A172 (cell line): ENCODE results near the gene PYY. TPM values are rescaled to one million over a fixed set of nuclear protein-coding genes. Genes with fewer than 3 reads are reported as not detected.
A peak's percentile ranks its signal among the peaks of the same experiment; 100 is the strongest.
"Not testable (repeated sequence)": the region's sequence is repeated elsewhere in the genome, so short reads cannot be mapped to it uniquely, and the experiment has no call there.

Source experiments
- DNase-seq: peaks from one replicate; pipeline ENCODE4 v3.0.0-alpha.2; 2015; ENCODE audit warnings: low spot score
- total RNA-seq: library from RNA; depleted of rRNA; stranded (reverse); fragments of >200 nt; shearing (Covaris generic); gene quantifications from 2 replicates; pipeline ENCODE4 v1.2.3, GENCODE V29; 2014; rRNA removed

PYY gene
- not detected in 2 replicates for total RNA-seq

GRCh38 chr17:43953746-43954145, at the start of gene PYY:
Gene PYY, minus strand, starts transcription at chr17:43953940. Its CDS starts 457 bp downstream, at chr17:43953483.
- DNase-seq, result no peak

- DNase-seq, result peak; percentile 59
These were observed 48.6 kb upstream of the PYY start for GRCh38 chr17:44002141-44002848.

GRCh38 chr17:44001461-44001920, 47.8 kb upstream of the PYY start:
- no peak for DNase-seq

- DNase-seq, result no peak
These were observed 47.2 kb upstream of the PYY start for GRCh38 chr17:44000871-44001460.

GRCh38 chr17:44000141-44000860, 46.6 kb upstream of the PYY start:
- no peak for DNase-seq

GRCh38 chr17:43999024-43999423, 45.3 kb upstream of the PYY start:
- DNase-seq, result no peak

GRCh38 chr17:43998552-43998951, 44.8 kb upstream of the PYY start:
- DNase-seq, result peak; percentile 54

GRCh38 chr17:43997180-43997579, 43.4 kb upstream of the PYY start:
- not testable (repeated sequence) for DNase-seq

- no peak for DNase-seq
These were observed 41.4 kb upstream of the PYY start for GRCh38 chr17:43995150-43995471.

- peak; percentile 45 for DNase-seq
These were observed 40.8 kb upstream of the PYY start for GRCh38 chr17:43994272-43995149.

- no peak for DNase-seq
These were observed 38.9 kb upstream of the PYY start for GRCh38 chr17:43992641-43993040.

GRCh38 chr17:43988301-43988700, 34.6 kb upstream of the PYY start:
- DNase-seq, result no peak

GRCh38 chr17:43987131-43988021, 33.6 kb upstream of the PYY start:
- DNase-seq, result no peak

GRCh38 chr17:43986225-43986981, 32.7 kb upstream of the PYY start:
- no peak for DNase-seq

GRCh38 chr17:43984521-43984920, 30.8 kb upstream of the PYY start:
- no peak for DNase-seq

GRCh38 chr17:43983515-43984411, 30.0 kb upstream of the PYY start:
- no peak for DNase-seq

GRCh38 chr17:43983196-43983514, 29.4 kb upstream of the PYY start:
- DNase-seq, result no peak

GRCh38 chr17:43982171-43982570, 28.4 kb upstream of the PYY start:
- DNase-seq, result no peak

GRCh38 chr17:43979671-43980070, 25.9 kb upstream of the PYY start:
- no peak for DNase-seq
